IPS-15b (cell line): ENCODE data around the gene ADGRF4.

Experiments
- H3K27me3 ChIP-seq: one replicate; pipeline ENCODE4 v1.6.1; 2013; ENCODE audit warnings: low read length; ENCODE audit not compliant: control insufficient read depth, insufficient read depth
- H3K36me3 ChIP-seq: one replicate; pipeline ENCODE4 v1.6.1; 2013; ENCODE audit warnings: low read length; ENCODE audit not compliant: control insufficient read depth, insufficient read depth
- H3K4me1 ChIP-seq: one replicate; pipeline ENCODE4 v1.6.1; 2013; ENCODE audit warnings: mild to moderate bottlenecking, low read length; ENCODE audit not compliant: control insufficient read depth, insufficient read depth
- H3K4me3 ChIP-seq: one replicate; pipeline ENCODE4 v1.5.1; 2013; ENCODE audit warnings: low read depth, low read length
- H3K9ac ChIP-seq: one replicate; pipeline ENCODE4 v1.6.1; 2013; ENCODE audit warnings: low read depth, mild to moderate bottlenecking, low read length
- H3K9me3 ChIP-seq: one replicate; pipeline ENCODE4 v1.6.1; 2013; ENCODE audit warnings: mild to moderate bottlenecking, low read length; ENCODE audit not compliant: control insufficient read depth, insufficient read depth

The ADGRF4 gene

GRCh38 chr6:47721189-47721588 lies 22.8 kb downstream of the ADGRF4 start:
- Histone ChIP-seq H3K9ac (no peak overlapping the region), H3K9me3 (no peaks in the 10 kb centered on the region), H3K27me3 (no peaks in the 10 kb centered on the region)

DNA sequence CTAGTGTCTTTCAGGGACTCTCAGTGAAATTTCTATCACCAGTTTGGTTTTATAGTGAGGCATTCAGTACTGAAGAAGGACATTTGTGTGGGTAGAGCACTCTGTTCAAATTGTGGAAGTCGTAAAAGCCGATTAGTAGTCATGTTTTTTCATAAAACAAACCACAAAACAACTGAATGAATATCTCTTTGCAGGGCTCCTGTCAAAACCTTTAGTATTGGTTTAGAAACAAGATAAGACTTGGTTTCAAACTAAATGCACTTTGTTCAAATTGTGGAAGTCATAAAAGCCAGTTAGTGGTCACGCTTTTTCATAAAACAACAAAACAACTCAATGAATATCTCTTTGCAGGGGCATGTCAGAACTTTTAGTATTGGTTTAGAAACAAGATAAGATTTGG lies 23.8 kb downstream of the ADGRF4 start:
- H3K4me1 ChIP-seq: no peaks in the 10 kb centered on the region
- H3K27me3 ChIP-seq: no peaks in the 10 kb centered on the region
- no peaks in the 10 kb centered on the region for H3K36me3 ChIP-seq

More at GRCh38 chr6:47721189-47721588, 22.8 kb downstream of the ADGRF4 start:
- Histone ChIP-seq H3K36me3 (no peaks in the 10 kb centered on the region), H3K4me1 (no peaks in the 10 kb centered on the region), H3K4me3 (no peak overlapping the region)

GRCh38 chr6:47724300-47724699 lies 25.9 kb downstream of the ADGRF4 start:
- no peaks in the 10 kb centered on the region for H3K4me1 ChIP-seq
- H3K27me3 ChIP-seq: no peaks in the 10 kb centered on the region
- H3K9ac ChIP-seq: no peak overlapping the region
- no peaks in the 10 kb centered on the region for H3K9me3 ChIP-seq
- H3K36me3 ChIP-seq: no peaks in the 10 kb centered on the region
- H3K4me3 ChIP-seq: no peak overlapping the region

More for the DNA sequence above, 23.8 kb downstream of the ADGRF4 start:
- no peaks in the 10 kb centered on the region for H3K9me3 ChIP-seq
- H3K4me3 ChIP-seq: no peak overlapping the region
- no peak overlapping the region for H3K9ac ChIP-seq

DNA sequence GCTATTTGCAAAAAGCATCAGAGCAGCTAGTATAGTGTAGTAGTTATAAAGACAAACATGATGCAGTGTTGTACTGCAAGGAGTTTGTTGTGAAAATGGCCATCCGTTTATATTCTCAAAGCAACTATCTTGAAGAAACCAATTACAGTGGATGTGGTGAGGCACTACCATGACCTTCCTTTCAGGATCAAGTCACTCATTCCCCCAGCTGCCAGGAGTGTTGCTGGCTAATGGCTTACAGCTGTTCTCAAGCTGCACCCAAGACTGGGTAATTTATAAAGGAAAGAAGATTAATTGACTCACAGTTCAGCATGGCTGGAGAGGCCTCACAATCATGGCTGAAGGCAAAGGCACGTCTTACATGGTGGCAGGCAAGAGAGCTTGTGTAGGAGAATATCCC lies 29.0 kb downstream of the ADGRF4 start:
- H3K27me3 ChIP-seq: no peaks in the 10 kb centered on the region
- H3K4me1 ChIP-seq: no peaks in the 10 kb centered on the region
- H3K36me3 ChIP-seq: no peaks in the 10 kb centered on the region
- H3K9ac ChIP-seq: no peak overlapping the region
- H3K9me3 ChIP-seq: no peaks in the 10 kb centered on the region
- H3K4me3 ChIP-seq: no peak overlapping the region

DNA sequence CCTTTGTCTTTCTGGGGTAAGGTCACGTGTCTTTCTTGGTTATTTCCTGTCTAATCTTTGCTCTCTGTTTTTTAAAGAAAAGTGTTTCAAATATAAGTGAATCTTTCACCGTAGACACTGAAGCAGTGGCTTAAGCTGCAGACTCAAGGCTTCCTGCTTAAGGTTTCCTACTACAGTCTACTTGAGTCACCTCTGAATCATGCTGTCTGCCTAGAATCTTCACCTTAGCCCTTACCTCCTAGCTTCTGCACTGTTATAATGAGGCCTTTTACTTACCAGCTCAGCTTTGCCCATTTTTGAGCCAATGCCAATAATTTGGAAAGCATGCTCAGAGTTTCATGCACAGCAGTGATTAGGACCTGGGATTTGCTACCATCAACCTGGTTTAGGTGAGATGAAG lies 30.6 kb downstream of the ADGRF4 start:
- H3K9me3 ChIP-seq: no peaks in the 10 kb centered on the region
- H3K4me3 ChIP-seq: no peak overlapping the region
- no peaks in the 10 kb centered on the region for H3K36me3 ChIP-seq
- H3K9ac ChIP-seq: no peak overlapping the region
- H3K4me1 ChIP-seq: no peaks in the 10 kb centered on the region
- no peaks in the 10 kb centered on the region for H3K27me3 ChIP-seq

GRCh38 chr6:47729457-47729856 lies 31.1 kb downstream of the ADGRF4 start:
- Histone ChIP-seq H3K9me3 (no peaks in the 10 kb centered on the region), H3K9ac (no peak overlapping the region), H3K4me1 (peaks cover 2% of the 10 kb centered on the region), H3K36me3 (no peaks in the 10 kb centered on the region), H3K27me3 (no peaks in the 10 kb centered on the region), H3K4me3 (no peak overlapping the region)

- Histone ChIP-seq H3K36me3 (no peaks in the 10 kb centered on the region), H3K4me1 (peaks cover 17% of the 10 kb centered on the region), H3K4me3 (no peak overlapping the region)
These were observed 35.6 kb downstream of the ADGRF4 start for GRCh38 chr6:47733879-47734558.

GRCh38 chr6:47734831-47735481 lies 36.6 kb downstream of the ADGRF4 start:
- no peak overlapping the region for H3K9ac ChIP-seq
- H3K9me3 ChIP-seq: no peaks in the 10 kb centered on the region
- no peaks in the 10 kb centered on the region for H3K36me3 ChIP-seq
- H3K4me3 ChIP-seq: no peak overlapping the region
- H3K27me3 ChIP-seq: no peaks in the 10 kb centered on the region
- peaks cover 17% of the 10 kb centered on the region for H3K4me1 ChIP-seq

More at GRCh38 chr6:47733879-47734558, 35.6 kb downstream of the ADGRF4 start:
- Histone ChIP-seq H3K9ac (no peak overlapping the region), H3K27me3 (no peaks in the 10 kb centered on the region), H3K9me3 (no peaks in the 10 kb centered on the region)

- H3K9me3 ChIP-seq: no peaks in the 10 kb centered on the region
- no peak overlapping the region for H3K4me3 ChIP-seq
- H3K4me1 ChIP-seq: peaks cover 17% of the 10 kb centered on the region
- no peaks in the 10 kb centered on the region for H3K36me3 ChIP-seq
- no peaks in the 10 kb centered on the region for H3K27me3 ChIP-seq
- no peak overlapping the region for H3K9ac ChIP-seq
These were observed 37.8 kb downstream of the ADGRF4 start for GRCh38 chr6:47736083-47736700.

DNA sequence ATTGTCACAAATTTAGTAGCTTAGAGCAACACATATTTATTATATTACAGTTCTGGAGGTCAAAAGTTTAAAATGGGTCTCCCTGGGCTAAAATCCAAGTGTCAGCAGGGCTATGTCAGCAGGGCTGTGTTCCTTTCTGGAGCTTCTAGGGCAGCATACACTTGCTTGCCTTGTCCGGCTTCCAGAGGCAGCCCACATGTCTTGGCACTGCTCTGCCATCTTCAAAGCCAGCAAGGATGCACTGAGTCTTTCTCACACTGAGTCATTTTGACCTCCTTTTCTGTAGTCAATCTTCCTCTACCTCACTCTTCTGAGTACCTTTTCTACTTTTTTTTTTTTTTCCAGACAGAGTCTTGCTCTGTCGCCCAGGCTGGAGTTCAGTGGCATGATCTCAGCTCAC lies 39.0 kb downstream of the ADGRF4 start:
- H3K9ac ChIP-seq: no peak overlapping the region
- no peaks in the 10 kb centered on the region for H3K27me3 ChIP-seq
- peaks cover 17% of the 10 kb centered on the region for H3K4me1 ChIP-seq
- no peaks in the 10 kb centered on the region for H3K9me3 ChIP-seq
- H3K36me3 ChIP-seq: no peaks in the 10 kb centered on the region
- no peak overlapping the region for H3K4me3 ChIP-seq

- Histone ChIP-seq H3K4me3 (no peak overlapping the region), H3K27me3 (no peaks in the 10 kb centered on the region), H3K9ac (no peak overlapping the region)
These were observed 42.3 kb downstream of the ADGRF4 start for GRCh38 chr6:47740714-47741113.

GRCh38 chr6:47741807-47742206 lies 43.4 kb downstream of the ADGRF4 start:
- H3K36me3 ChIP-seq: no peaks in the 10 kb centered on the region
- H3K4me1 ChIP-seq: peaks cover 2% of the 10 kb centered on the region
- H3K4me3 ChIP-seq: no peak overlapping the region
- no peak overlapping the region for H3K9ac ChIP-seq
- no peaks in the 10 kb centered on the region for H3K9me3 ChIP-seq
- H3K27me3 ChIP-seq: no peaks in the 10 kb centered on the region

More at GRCh38 chr6:47740714-47741113, 42.3 kb downstream of the ADGRF4 start:
- Histone ChIP-seq H3K36me3 (no peaks in the 10 kb centered on the region), H3K4me1 (peaks cover 6% of the 10 kb centered on the region), H3K9me3 (no peaks in the 10 kb centered on the region)
